ENCODE data around the gene TTR.

GRCh38 chr18:31590570-31590969, 1.1 kb upstream of the TTR start:
- no peak for TF ChIP-seq CTCF (conservative IDR thresholded peaks at IDR 0.05 in 1 of 2, IDR thresholded peaks at IDR 0.05 in 1 of 2; ENCODE audit: low read depth in 1 of 2, low read length in 2 of 2)
- TF ChIP-seq EZH2 (IDR thresholded peaks at IDR 0.05; ENCODE audit: low read length, missing control alignments): no peak
